Endothelial cell of umbilical vein (primary cell): ENCODE data around the gene SH3BP2. TPM values are rescaled to one million over a fixed set of nuclear protein-coding genes. Genes with fewer than 3 reads are reported as not detected.

Source experiments
- BruUV-seq: library from RNA; stranded (reverse); fragments of 400-500 nt; replicated peaks from 2 replicates; lab custom pipeline; 2021; lab: Mats Ljungman, UMichigan
- CTCF ChIA-PET: fragments of 300-600, 350-600 bp; sonication (Branson Sonifier 250); formaldehyde crosslinking; loops from one replicate; lab custom pipeline; 2021; ENCODE audit warnings: antibody characterized with exemption, inconsistent platforms; lab: Charles Lee
- POLR2A ChIA-PET: fragments of 300-600, 350-600 bp; sonication (Branson Sonifier 250); formaldehyde crosslinking; loops from one replicate; lab custom pipeline; 2021; ENCODE audit warnings: antibody characterized with exemption, inconsistent platforms; lab: Charles Lee
- DNase-seq: peaks from one replicate; pipeline ENCODE4 v3.0.0-alpha.2; 2011; ENCODE audit warnings: low read depth, low spot score
- FAIRE-seq: peaks from 2 replicates; lab custom pipeline; 2011; peaks lifted over from hg19 to GRCh38; lab: Jason Lieb, UNC
- H2AFZ ChIP-seq: 2 replicates; pipeline ENCODE4 v1.6.0; 2012; ENCODE audit warnings: low read depth, low read length, control low read depth, inconsistent platforms
- H3K27ac ChIP-seq: 2 replicates; pipeline ENCODE4 v1.5.1; 2011; ENCODE audit warnings: low read depth, mild to moderate bottlenecking, control low read depth, low read length, moderate library complexity; ENCODE audit not compliant: insufficient read depth
- H3K27me3 ChIP-seq, 2 experiments: 2 replicates each; pipeline versions ENCODE4 v1.6.0 to v1.6.1; 2011; ENCODE audit warnings: low read length in 2 of 2, mixed read lengths in 1 of 2; ENCODE audit not compliant: control insufficient read depth in 2 of 2, insufficient read depth in 2 of 2
- H3K36me3 ChIP-seq, 2 experiments: 2 replicates in 1 of 2; 3 replicates in 1 of 2; pipeline ENCODE4 v1.5.1; 2011; ENCODE audit warnings: low read length in 2 of 2, mild to moderate bottlenecking in 1 of 2, moderate library complexity in 1 of 2; ENCODE audit not compliant: control insufficient read depth in 2 of 2, insufficient read depth in 2 of 2; ENCODE audit errors: extremely low read depth in 1 of 2
- H3K4me1 ChIP-seq: 3 replicates; pipeline ENCODE4 v1.5.1; 2011; ENCODE audit warnings: mild to moderate bottlenecking, low read length; ENCODE audit not compliant: control insufficient read depth, insufficient read depth; ENCODE audit errors: extremely low read depth
- H3K4me2 ChIP-seq: 2 replicates; pipeline ENCODE4 v1.6.1; 2011; ENCODE audit warnings: low read length, control low read depth, mixed read lengths; ENCODE audit not compliant: insufficient read depth
- H3K4me3 ChIP-seq, 3 experiments: fragments of 200-600 bp in 1 of 3; sonication (generic), shearing (Covaris generic) in 1 of 3; replicated peaks in 1 of 3; 2 replicates each; pipeline ENCODE4 v1.5.1; 2011 to 2016; ENCODE audit warnings: control low read depth in 3 of 3, low read length in 3 of 3, mild to moderate bottlenecking in 2 of 3, inconsistent platforms in 1 of 3, low read depth in 1 of 3, moderate library complexity in 1 of 3; ENCODE audit not compliant: insufficient read depth in 1 of 3
- H3K79me2 ChIP-seq: 2 replicates; pipeline ENCODE4 v1.6.0; 2012; ENCODE audit warnings: low read length, inconsistent platforms; ENCODE audit not compliant: control insufficient read depth, insufficient read depth
- H3K9ac ChIP-seq: replicated peaks from 2 replicates; pipeline ENCODE3; 2011; ENCODE audit warnings: low read length, control low read depth; ENCODE audit not compliant: insufficient read depth; ENCODE audit errors: extremely low read depth
- H3K9me1 ChIP-seq: replicated peaks from 3 replicates; pipeline ENCODE4 v1.6.0; 2011; ENCODE audit warnings: mild to moderate bottlenecking, low read length; ENCODE audit not compliant: control insufficient read depth, insufficient read depth; ENCODE audit errors: extremely low read depth
- H3K9me3 ChIP-seq: replicated peaks from 2 replicates; pipeline ENCODE4 v1.5.1; 2012; ENCODE audit warnings: low read length, inconsistent platforms; ENCODE audit not compliant: control insufficient read depth, insufficient read depth
- H4K20me1 ChIP-seq: replicated peaks from 2 replicates; pipeline ENCODE3; 2011; ENCODE audit warnings: mild to moderate bottlenecking, low read length; ENCODE audit not compliant: control insufficient read depth, insufficient read depth; ENCODE audit errors: extremely low read depth
- POLR2AphosphoS5 ChIP-seq: IDR thresholded peaks from 2 replicates; pipeline ENCODE4 v1.6.1; 2012; ENCODE audit warnings: low read depth, mild to moderate bottlenecking, control low read depth, low read length, moderate library complexity; ENCODE audit not compliant: insufficient read depth
- dilution Hi-C: fragments of 300-500 bp; cut with MboI; formaldehyde crosslinking; loops from one replicate; pipeline ENCODE4 v1.15.0; 2019; ENCODE audit warnings: low sequenced_read_pairs; ENCODE audit not compliant: extremely low pct_ligation_motif_present
- intact Hi-C: fragments of 100-400 bp; cut with micrococcal nuclease; formaldehyde crosslinking; loops from one replicate; pipeline ENCODE4 v1.10.0; 2022
- polyA plus RNA-seq, 4 experiments: library from polyadenylated mRNA; depleted of rRNA in 3 of 4; stranded (reverse) in 3 of 4; unstranded in 1 of 4; fragments of >200 nt; gene quantifications; 2 replicates each; pipeline versions ENCODE4 v1.2.1 to v1.2.3, GENCODE V29; 2011 to 2012; ENCODE audit warnings: missing spikeins in 1 of 4
- total RNA-seq: library from RNA; stranded (reverse); gene quantifications from 2 replicates; pipeline ENCODE4 v1.2.3, GENCODE V29; 2021
- TF ChIP-seq, protein P1 (sequence below), 2 donors: IDR thresholded peaks; 1 replicate in 1 of 2; 2 replicates in 1 of 2; pipeline ENCODE4 v1.5.1; 2011; ENCODE audit warnings: low read length in 2 of 2, mild to moderate bottlenecking in 2 of 2, moderate library complexity in 2 of 2, control low read depth in 1 of 2, inconsistent platforms in 1 of 2, low read depth in 1 of 2; ENCODE audit not compliant: insufficient read depth in 1 of 2; ENCODE audit errors: extremely low read depth in 1 of 2

The SH3BP2 gene
- total and polyA plus RNA-seq, 2 donors (not counting 3 experiments of a cell fraction or from before 2014, with no cell fraction given): 69.2 to 73.9 TPM

DNA sequence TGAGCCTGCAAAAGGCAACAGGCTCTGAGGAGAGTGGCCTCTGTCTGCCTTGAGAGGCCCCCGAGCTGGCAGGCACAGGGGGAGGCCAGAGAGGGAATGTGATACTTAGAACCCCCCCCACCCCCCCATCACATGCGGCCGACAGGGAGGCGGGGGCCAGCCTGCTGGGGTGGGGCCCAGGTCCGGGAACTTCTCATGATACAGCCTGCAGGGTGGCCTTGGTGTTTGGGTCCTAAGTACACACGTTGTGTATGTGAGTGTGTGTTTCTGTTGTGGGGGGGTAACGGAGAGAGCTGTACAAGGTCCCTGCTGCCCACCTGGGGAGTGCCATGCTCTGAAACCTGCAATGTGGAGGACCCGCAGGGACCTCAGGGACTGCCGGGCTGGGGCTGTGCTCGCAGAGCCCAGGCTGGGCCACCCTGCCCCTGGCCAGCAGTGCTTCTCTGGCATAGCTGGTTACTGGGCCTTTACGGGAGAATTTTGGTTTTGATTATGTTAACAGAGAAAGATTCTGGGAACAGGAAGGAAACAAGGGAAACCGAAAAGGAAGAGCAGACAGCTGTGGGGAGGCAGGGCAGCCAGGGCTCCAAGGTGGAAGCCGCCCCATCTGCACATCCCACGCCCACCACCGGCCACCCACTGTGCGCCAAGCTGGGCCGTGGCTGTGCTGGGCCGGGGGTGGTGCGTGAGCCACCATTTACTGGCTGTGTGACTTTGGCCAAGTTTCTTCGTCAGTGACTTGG, 19.9 kb downstream of the SH3BP2 start:
- H3K9ac ChIP-seq: peak overlapping the region; percentile 61
- intact Hi-C loops: loop anchor here (1.0 to 5.0 kb wide), 3 partner anchors 18 to 275 kb away; partner anchors contain the start of gene FAM193A
- H3K79me2 ChIP-seq: peaks cover 56% of the 10 kb centered on the region
- dilution Hi-C loops: no loop called here
- TF ChIP-seq, protein P1, sequence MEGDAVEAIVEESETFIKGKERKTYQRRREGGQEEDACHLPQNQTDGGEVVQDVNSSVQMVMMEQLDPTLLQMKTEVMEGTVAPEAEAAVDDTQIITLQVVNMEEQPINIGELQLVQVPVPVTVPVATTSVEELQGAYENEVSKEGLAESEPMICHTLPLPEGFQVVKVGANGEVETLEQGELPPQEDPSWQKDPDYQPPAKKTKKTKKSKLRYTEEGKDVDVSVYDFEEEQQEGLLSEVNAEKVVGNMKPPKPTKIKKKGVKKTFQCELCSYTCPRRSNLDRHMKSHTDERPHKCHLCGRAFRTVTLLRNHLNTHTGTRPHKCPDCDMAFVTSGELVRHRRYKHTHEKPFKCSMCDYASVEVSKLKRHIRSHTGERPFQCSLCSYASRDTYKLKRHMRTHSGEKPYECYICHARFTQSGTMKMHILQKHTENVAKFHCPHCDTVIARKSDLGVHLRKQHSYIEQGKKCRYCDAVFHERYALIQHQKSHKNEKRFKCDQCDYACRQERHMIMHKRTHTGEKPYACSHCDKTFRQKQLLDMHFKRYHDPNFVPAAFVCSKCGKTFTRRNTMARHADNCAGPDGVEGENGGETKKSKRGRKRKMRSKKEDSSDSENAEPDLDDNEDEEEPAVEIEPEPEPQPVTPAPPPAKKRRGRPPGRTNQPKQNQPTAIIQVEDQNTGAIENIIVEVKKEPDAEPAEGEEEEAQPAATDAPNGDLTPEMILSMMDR (IDR thresholded peaks at IDR 0.05; ENCODE audit: extremely low read depth in 1 of 2, insufficient read depth in 1 of 2, low read depth in 1 of 2, low read length in 2 of 2): no peak
- TF ChIP-seq POLR2AphosphoS5: peak; percentile 28
- H3K27me3 ChIP-seq: no peaks in the 10 kb centered on the region
- ChIA-PET POLR2A (interaction anchor here (2.9 kb wide), 1 partner anchor 14 kb away, joined by 13 read pairs; no protein-coding TSS in a partner anchor), CTCF (interaction anchor here (1.0 to 4.5 kb wide), 6 partner anchors 9 to 49 kb away, joined by 3 to 34 read pairs (median 6); no protein-coding TSS in a partner anchor)
- peaks cover 23% of the 10 kb centered on the region for H3K4me1 ChIP-seq
- no peaks in the 10 kb centered on the region for H3K36me3 ChIP-seq
- TSS peak; percentile 10 for BruUV-seq
- DNase-seq: peak; percentile 40
- no peaks in the 10 kb centered on the region for H4K20me1 ChIP-seq
- no peaks in the 10 kb centered on the region for H3K9me1 ChIP-seq
- peak overlapping the region; percentile 59 for H3K4me2 ChIP-seq
- H3K4me3 ChIP-seq: peak overlapping the region; percentile 7 to 57 (median 39)
- H3K9me3 ChIP-seq: no peaks in the 10 kb centered on the region
- peak overlapping the region; percentile 70 for H3K27ac ChIP-seq
- no peak overlapping the region for H2AFZ ChIP-seq
- peak; percentile 84 for FAIRE-seq
